Kidney (tissue), 14 donors: Measurements from ENCODE around the gene CALN1. TPM values are rescaled to one million over a fixed set of nuclear protein-coding genes. Genes with fewer than 3 reads are reported as not detected.

Experiments used
- DNase-seq, 5 donors: peaks; one replicate each; pipeline ENCODE4 v3.0.0-alpha.2; 2013 to 2020
- FAIRE-seq: peaks from 2 replicates; lab custom pipeline; 2012; peaks lifted over from hg19 to GRCh38; lab: Jason Lieb, UNC
- H3K27ac ChIP-seq, 2 donors: one replicate each; pipeline ENCODE4 v1.7.0; 2013; ENCODE audit warnings: low read depth in 2 of 2, low read length in 2 of 2, inconsistent platforms in 1 of 2
- H3K27me3 ChIP-seq: one replicate; pipeline ENCODE4 v1.7.1; 2013; ENCODE audit warnings: low read length, inconsistent platforms; ENCODE audit not compliant: control insufficient read depth, insufficient read depth
- H3K36me3 ChIP-seq, 3 donors: one replicate each; pipeline versions ENCODE4 v1.7.0 to v1.7.1; 2013; ENCODE audit warnings: low read length in 3 of 3, control low read depth in 1 of 3, inconsistent platforms in 1 of 3; ENCODE audit not compliant: insufficient read depth in 3 of 3, control insufficient read depth in 2 of 3
- H3K4me1 ChIP-seq, 3 donors: one replicate each; pipeline versions ENCODE4 v1.7.0 to v1.7.1; 2013; ENCODE audit warnings: low read length in 3 of 3, inconsistent platforms in 1 of 3, low read depth in 1 of 3; ENCODE audit not compliant: control insufficient read depth in 2 of 3, insufficient read depth in 2 of 3
- H3K4me3 ChIP-seq, 3 donors: one replicate each; pipeline versions ENCODE4 v1.7.0 to v1.8.1; 2013; ENCODE audit warnings: low read length in 3 of 3, control low read depth in 1 of 3, inconsistent platforms in 1 of 3
- H3K9ac ChIP-seq, 3 donors: one replicate each; pipeline versions ENCODE4 v1.7.0 to v1.7.1; 2013; ENCODE audit warnings: low read length in 3 of 3, control low read depth in 1 of 3, inconsistent platforms in 1 of 3
- H3K9me3 ChIP-seq, 3 donors: one replicate each; pipeline versions ENCODE4 v1.7.0 to v1.7.1; 2013; ENCODE audit warnings: low read length in 3 of 3, control low read depth in 1 of 3, inconsistent platforms in 1 of 3; ENCODE audit not compliant: control insufficient read depth in 2 of 3, insufficient read depth in 1 of 3
- intact Hi-C: fragments of 100-400 bp; cut with DNase I; formaldehyde crosslinking; loops from one replicate; pipeline ENCODE4 v1.11.1; 2022
- polyA plus RNA-seq: library from polyadenylated mRNA; stranded (reverse); fragments of 350-450 nt; fragmentation: Illumina TruSeq; extraction: RNeasy Lipid Tissue Mini Kit (QIAGEN cat#74804); gene quantifications from one replicate; pipeline ENCODE4 v1.2.3, GENCODE V29; 2014; ENCODE audit warnings: low read depth, low replicate concordance; ENCODE audit not compliant: insufficient read depth
- total RNA-seq: library from RNA; stranded (reverse); fragmentation: NEBNext Ultra II Directional; extraction: Animal tissue kit (Norgen Biotek cat#: 25700); gene quantifications from one replicate; pipeline ENCODE4 v1.2.1, GENCODE V29; 2021
- TF ChIP-seq, protein P1 (sequence below): IDR thresholded peaks from 3 replicates; pipeline ENCODE4 v1.5.1; 2012; ENCODE audit warnings: mild to moderate bottlenecking, moderate library complexity, borderline replicate concordance; ENCODE audit not compliant: insufficient read depth; ENCODE audit errors: extremely low read depth
- donor health status: control.
- donor health status: control.
- donor health status: control.
- donor health status: control.
- donor health status: control.
- donor health status: DM: yes; HTN: yes; CAD: no.
- donor health status: Normal renal cell carcinoma (clear cell type).

CALN1 gene
- total and polyA plus RNA-seq, 2 donors from 2014 or later, result not detected

DNA sequence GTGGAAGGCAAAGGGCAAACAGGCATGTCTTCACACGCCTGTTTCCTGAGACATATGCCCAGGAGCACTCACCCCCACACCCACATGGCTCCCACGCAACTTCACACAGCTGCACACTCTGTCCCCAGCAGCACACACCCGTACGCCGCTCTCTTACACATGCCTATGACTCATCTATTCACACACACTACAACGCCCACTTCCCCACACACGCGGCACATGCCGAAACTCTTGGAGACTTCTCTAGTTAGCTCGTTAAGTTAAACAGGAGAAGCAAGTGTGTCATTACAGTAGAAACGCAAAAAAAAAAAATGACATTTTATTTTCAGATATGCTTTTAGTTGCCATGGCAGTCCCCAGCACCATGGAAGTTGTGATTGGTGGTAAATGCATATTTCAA lies 6.7 kb downstream of the CALN1 start:
- Histone ChIP-seq H3K4me1 (no peaks in the 10 kb centered on the region), H3K27ac (no peak overlapping the region), H3K9me3 (peaks cover 0 to 3% (median 0%) of the 10 kb centered on the region in 3 donors), H3K36me3 (no peaks in the 10 kb centered on the region), H3K4me3 (no peak overlapping the region), H3K27me3 (no peaks in the 10 kb centered on the region), H3K9ac (no peak overlapping the region)
- DNase-seq, result no peak
- TF ChIP-seq, protein P1, sequence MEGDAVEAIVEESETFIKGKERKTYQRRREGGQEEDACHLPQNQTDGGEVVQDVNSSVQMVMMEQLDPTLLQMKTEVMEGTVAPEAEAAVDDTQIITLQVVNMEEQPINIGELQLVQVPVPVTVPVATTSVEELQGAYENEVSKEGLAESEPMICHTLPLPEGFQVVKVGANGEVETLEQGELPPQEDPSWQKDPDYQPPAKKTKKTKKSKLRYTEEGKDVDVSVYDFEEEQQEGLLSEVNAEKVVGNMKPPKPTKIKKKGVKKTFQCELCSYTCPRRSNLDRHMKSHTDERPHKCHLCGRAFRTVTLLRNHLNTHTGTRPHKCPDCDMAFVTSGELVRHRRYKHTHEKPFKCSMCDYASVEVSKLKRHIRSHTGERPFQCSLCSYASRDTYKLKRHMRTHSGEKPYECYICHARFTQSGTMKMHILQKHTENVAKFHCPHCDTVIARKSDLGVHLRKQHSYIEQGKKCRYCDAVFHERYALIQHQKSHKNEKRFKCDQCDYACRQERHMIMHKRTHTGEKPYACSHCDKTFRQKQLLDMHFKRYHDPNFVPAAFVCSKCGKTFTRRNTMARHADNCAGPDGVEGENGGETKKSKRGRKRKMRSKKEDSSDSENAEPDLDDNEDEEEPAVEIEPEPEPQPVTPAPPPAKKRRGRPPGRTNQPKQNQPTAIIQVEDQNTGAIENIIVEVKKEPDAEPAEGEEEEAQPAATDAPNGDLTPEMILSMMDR, result no peak
- intact Hi-C loops, result no loop called here
- no peak for FAIRE-seq

DNA sequence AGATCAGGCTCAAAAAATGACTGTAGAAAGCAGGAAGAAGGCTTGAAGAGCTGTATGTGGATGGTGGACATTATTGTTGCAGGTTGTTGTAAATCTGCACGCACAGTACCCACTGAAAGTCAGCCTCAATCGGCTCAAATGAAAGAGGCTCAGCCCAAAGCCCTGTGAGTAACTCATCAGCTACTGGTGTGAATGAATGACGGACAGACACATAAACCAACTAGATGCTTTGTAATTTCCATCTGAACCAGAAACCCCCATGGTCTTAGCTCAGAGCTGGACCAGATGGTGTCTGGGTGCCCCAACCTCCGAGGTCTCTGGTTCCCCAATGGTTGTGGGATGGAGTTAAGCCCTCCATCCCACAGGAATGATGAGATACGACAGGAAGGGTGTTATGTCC lies 7.4 kb downstream of the CALN1 start:
- intact Hi-C loops, result no loop called here
- no peaks in the 10 kb centered on the region for H3K36me3 ChIP-seq
- TF ChIP-seq, protein P1, result no peak
- H3K27me3 ChIP-seq, result no peaks in the 10 kb centered on the region
- H3K9ac ChIP-seq, result no peak overlapping the region
- H3K4me3 ChIP-seq, result no peak overlapping the region
- no peak overlapping the region for H3K27ac ChIP-seq
- H3K9me3 ChIP-seq, result peaks cover 0 to 3% (median 0%) of the 10 kb centered on the region in 3 donors
- FAIRE-seq (no peak), DNase-seq (no peak)
- H3K4me1 ChIP-seq, result no peaks in the 10 kb centered on the region

DNA sequence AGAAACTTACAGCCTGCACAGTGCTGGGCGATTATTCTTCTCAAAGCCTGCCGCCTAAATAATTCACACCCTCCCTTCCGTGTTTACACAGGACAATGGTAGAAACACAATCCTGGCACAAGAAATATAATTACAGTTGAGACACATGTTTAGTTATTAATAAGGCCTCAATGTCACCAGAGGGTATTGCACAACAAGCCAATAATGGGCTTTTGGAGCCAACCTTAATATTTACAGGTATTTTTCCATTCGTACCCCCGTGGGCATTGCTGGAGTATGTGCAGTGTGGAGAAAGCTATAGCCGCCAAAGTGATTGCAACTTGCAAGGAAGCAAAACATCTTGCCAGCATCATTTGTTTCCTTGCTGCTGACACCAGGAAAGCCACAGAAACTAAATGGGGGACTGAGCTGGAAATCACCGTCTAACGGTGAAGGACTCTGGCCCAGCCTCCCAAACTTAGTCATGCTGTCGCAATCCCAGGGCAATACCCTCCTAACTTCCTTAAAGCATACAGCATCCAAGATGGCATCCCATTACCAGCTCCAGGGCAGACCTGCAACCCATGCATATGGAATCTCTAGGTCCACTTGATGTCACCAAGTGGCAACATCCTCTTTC lies 8.6 kb downstream of the CALN1 start:
- no peak overlapping the region for H3K27ac ChIP-seq
- no peaks in the 10 kb centered on the region for H3K4me1 ChIP-seq
- no peaks in the 10 kb centered on the region for H3K27me3 ChIP-seq
- DNase-seq (no peak), FAIRE-seq (no peak)
- intact Hi-C loops, result no loop called here
- H3K36me3 ChIP-seq, result no peaks in the 10 kb centered on the region
- TF ChIP-seq, protein P1, result no peak
- no peak overlapping the region for H3K9ac ChIP-seq
- H3K9me3 ChIP-seq, result peaks cover 0 to 3% (median 0%) of the 10 kb centered on the region in 3 donors
- no peak overlapping the region for H3K4me3 ChIP-seq

DNA sequence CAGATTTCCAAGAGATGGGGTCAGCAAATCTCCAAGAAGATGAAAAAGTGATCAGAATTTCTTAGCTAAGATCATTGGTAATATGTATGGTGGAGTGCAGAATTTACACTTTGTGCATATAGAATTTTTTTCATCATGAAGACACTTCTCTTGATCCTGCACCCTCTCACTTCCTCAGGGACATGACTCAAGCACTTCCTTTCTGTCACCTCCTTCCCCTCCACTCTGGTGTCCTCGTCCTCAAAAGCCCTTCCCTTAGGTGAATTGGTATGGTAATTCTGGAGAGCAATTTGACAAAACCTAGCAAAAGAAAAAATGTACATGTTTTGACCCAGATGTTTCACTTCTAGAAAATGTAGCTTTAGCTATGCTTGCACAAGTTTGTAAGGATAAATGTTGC lies 18.1 kb downstream of the CALN1 start:
- intact Hi-C loops, result no loop called here
- DNase-seq (no peak), FAIRE-seq (no peak)
- H3K27ac ChIP-seq, result no peak overlapping the region
- no peak overlapping the region for H3K9ac ChIP-seq
- H3K4me1 ChIP-seq, result no peaks in the 10 kb centered on the region
- H3K4me3 ChIP-seq, result no peak overlapping the region
- no peaks in the 10 kb centered on the region for H3K36me3 ChIP-seq
- H3K27me3 ChIP-seq, result no peaks in the 10 kb centered on the region
- TF ChIP-seq, protein P1, result no peak
- no peaks in the 10 kb centered on the region for H3K9me3 ChIP-seq
